Activated naive CD8-positive, alpha-beta T cell (primary cell): Measurements from ENCODE around the gene GNAI1.
A peak's percentile ranks its signal among the peaks of the same experiment; 100 is the strongest.

Experiments
- H3K27ac Mint-ChIP-seq: one replicate; pipeline ENCODE4 v1.8.0; 2021; ENCODE audit warnings: mixed read lengths
- H3K27me3 Mint-ChIP-seq: one replicate; pipeline ENCODE4 v1.8.0; 2021; ENCODE audit warnings: mixed read lengths
- H3K36me3 Mint-ChIP-seq: one replicate; pipeline ENCODE4 v1.8.0; 2021; ENCODE audit warnings: mixed read lengths
- H3K4me1 Mint-ChIP-seq: one replicate; pipeline ENCODE4 v1.8.0; 2021; ENCODE audit warnings: low read depth, mixed read lengths
- H3K4me3 Mint-ChIP-seq: one replicate; pipeline ENCODE4 v1.8.0; 2021; ENCODE audit warnings: mild to moderate bottlenecking, mixed read lengths
- H3K9me3 Mint-ChIP-seq: one replicate; pipeline ENCODE4 v1.8.0; 2021; ENCODE audit warnings: low read depth, mixed read lengths

GNAI1 gene

GRCh38 chr7:80124526-80125264, 9.9 kb upstream of the GNAI1 start:
- H3K4me1 Mint-ChIP-seq = peaks cover 6% of the 10 kb centered on the region
- no peak overlapping the region for H3K27ac Mint-ChIP-seq
- H3K4me3 Mint-ChIP-seq = no peak overlapping the region
- H3K36me3 Mint-ChIP-seq = no peaks in the 10 kb centered on the region
- peaks cover 13% of the 10 kb centered on the region for H3K27me3 Mint-ChIP-seq
- no peaks in the 10 kb centered on the region for H3K9me3 Mint-ChIP-seq

GRCh38 chr7:80127412-80128160, 7.0 kb upstream of the GNAI1 start:
- H3K27ac Mint-ChIP-seq = no peak overlapping the region
- H3K9me3 Mint-ChIP-seq = no peaks in the 10 kb centered on the region
- H3K27me3 Mint-ChIP-seq = peaks cover 14% of the 10 kb centered on the region
- no peak overlapping the region for H3K4me3 Mint-ChIP-seq
- no peaks in the 10 kb centered on the region for H3K36me3 Mint-ChIP-seq
- H3K4me1 Mint-ChIP-seq = peaks cover 6% of the 10 kb centered on the region

- Mint-ChIP-seq H3K27me3 (peaks cover 14% of the 10 kb centered on the region), H3K27ac (no peak overlapping the region), H3K36me3 (no peaks in the 10 kb centered on the region), H3K4me1 (peaks cover 13% of the 10 kb centered on the region), H3K9me3 (no peaks in the 10 kb centered on the region), H3K4me3 (no peak overlapping the region)
These were observed 5.7 kb upstream of the GNAI1 start for GRCh38 chr7:80128918-80129317.

- H3K4me3 Mint-ChIP-seq = no peak overlapping the region
- no peaks in the 10 kb centered on the region for H3K9me3 Mint-ChIP-seq
- no peaks in the 10 kb centered on the region for H3K36me3 Mint-ChIP-seq
- peaks cover 9% of the 10 kb centered on the region for H3K27me3 Mint-ChIP-seq
- no peak overlapping the region for H3K27ac Mint-ChIP-seq
- peaks cover 15% of the 10 kb centered on the region for H3K4me1 Mint-ChIP-seq
These were observed 4.8 kb upstream of the GNAI1 start for GRCh38 chr7:80129785-80130184.

- peaks cover 6% of the 10 kb centered on the region for H3K27me3 Mint-ChIP-seq
- no peaks in the 10 kb centered on the region for H3K9me3 Mint-ChIP-seq
- peaks cover 26% of the 10 kb centered on the region for H3K4me1 Mint-ChIP-seq
- no peak overlapping the region for H3K4me3 Mint-ChIP-seq
- no peaks in the 10 kb centered on the region for H3K36me3 Mint-ChIP-seq
- no peak overlapping the region for H3K27ac Mint-ChIP-seq
These were observed 2.8 kb upstream of the GNAI1 start for GRCh38 chr7:80131675-80132435.

GRCh38 chr7:80132594-80132993, 2.0 kb upstream of the GNAI1 start:
- H3K27me3 Mint-ChIP-seq = peaks cover 9% of the 10 kb centered on the region
- no peaks in the 10 kb centered on the region for H3K36me3 Mint-ChIP-seq
- no peak overlapping the region for H3K27ac Mint-ChIP-seq
- H3K9me3 Mint-ChIP-seq = no peaks in the 10 kb centered on the region
- no peak overlapping the region for H3K4me3 Mint-ChIP-seq
- peaks cover 28% of the 10 kb centered on the region for H3K4me1 Mint-ChIP-seq

- H3K4me1 Mint-ChIP-seq = peaks cover 30% of the 10 kb centered on the region
- H3K9me3 Mint-ChIP-seq = no peaks in the 10 kb centered on the region
- H3K27ac Mint-ChIP-seq = peak overlapping the region; percentile 72
- H3K4me3 Mint-ChIP-seq = peak overlapping the region; percentile 86
- no peaks in the 10 kb centered on the region for H3K36me3 Mint-ChIP-seq
- peaks cover 11% of the 10 kb centered on the region for H3K27me3 Mint-ChIP-seq
These were observed 1.1 kb upstream of the GNAI1 start for GRCh38 chr7:80133361-80134114.

GRCh38 chr7:80134115-80134535, 506 bp upstream of the GNAI1 start:
- Mint-ChIP-seq H3K27ac (peak overlapping the region; percentile 72), H3K36me3 (no peaks in the 10 kb centered on the region), H3K9me3 (no peaks in the 10 kb centered on the region), H3K4me3 (peak overlapping the region; percentile 86), H3K4me1 (peaks cover 35% of the 10 kb centered on the region), H3K27me3 (peaks cover 14% of the 10 kb centered on the region)

GRCh38 chr7:80135309-80136104, 876 bp downstream of the GNAI1 start:
- peak overlapping the region; percentile 75 for H3K27ac Mint-ChIP-seq
- H3K9me3 Mint-ChIP-seq = no peaks in the 10 kb centered on the region
- H3K4me1 Mint-ChIP-seq = peaks cover 35% of the 10 kb centered on the region
- H3K4me3 Mint-ChIP-seq = peak overlapping the region; percentile 88
- peaks cover 16% of the 10 kb centered on the region for H3K27me3 Mint-ChIP-seq
- H3K36me3 Mint-ChIP-seq = no peaks in the 10 kb centered on the region

GRCh38 chr7:80136261-80137055, 1.8 kb downstream of the GNAI1 start:
- Mint-ChIP-seq H3K36me3 (no peaks in the 10 kb centered on the region), H3K4me1 (peaks cover 35% of the 10 kb centered on the region), H3K27ac (peak overlapping the region; percentile 75), H3K9me3 (no peaks in the 10 kb centered on the region), H3K27me3 (peaks cover 19% of the 10 kb centered on the region), H3K4me3 (peak overlapping the region; percentile 88)

GRCh38 chr7:80137410-80137809, 2.8 kb downstream of the GNAI1 start:
- Mint-ChIP-seq H3K36me3 (no peaks in the 10 kb centered on the region), H3K27ac (no peak overlapping the region), H3K4me3 (no peak overlapping the region), H3K27me3 (peaks cover 20% of the 10 kb centered on the region), H3K9me3 (no peaks in the 10 kb centered on the region), H3K4me1 (peaks cover 35% of the 10 kb centered on the region)

GRCh38 chr7:80139236-80139635, 4.6 kb downstream of the GNAI1 start:
- no peak overlapping the region for H3K4me3 Mint-ChIP-seq
- peaks cover 25% of the 10 kb centered on the region for H3K4me1 Mint-ChIP-seq
- H3K27ac Mint-ChIP-seq = no peak overlapping the region
- no peaks in the 10 kb centered on the region for H3K36me3 Mint-ChIP-seq
- H3K27me3 Mint-ChIP-seq = peaks cover 20% of the 10 kb centered on the region
- H3K9me3 Mint-ChIP-seq = no peaks in the 10 kb centered on the region

GRCh38 chr7:80140388-80140787, 5.8 kb downstream of the GNAI1 start:
- Mint-ChIP-seq H3K4me3 (no peak overlapping the region), H3K36me3 (no peaks in the 10 kb centered on the region), H3K27ac (no peak overlapping the region), H3K9me3 (no peaks in the 10 kb centered on the region), H3K4me1 (peaks cover 23% of the 10 kb centered on the region), H3K27me3 (peaks cover 24% of the 10 kb centered on the region)
